Stomach (tissue), 9 donors: ENCODE results near the gene FAT2. TPM values are rescaled to one million over a fixed set of nuclear protein-coding genes. Genes with fewer than 3 reads are reported as not detected.

Source experiments
- DNase-seq, 2 donors: peaks; one replicate each; pipeline versions ENCODE4 v3.0.0 to v3.0.0-alpha.2; 2013 to 2019
- H3K27ac ChIP-seq, 5 donors: fragments of 200-600 bp in 4 of 5; sonication (generic) in 4 of 5; one replicate each; pipeline ENCODE4 v1.5.1; 2013 to 2019; ENCODE audit warnings: mild to moderate bottlenecking in 1 of 5, moderate library complexity in 1 of 5
- H3K27me3 ChIP-seq, 3 donors: fragments of 200-600 bp; sonication (generic); one replicate each; pipeline ENCODE4 v1.5.1; 2017 to 2019; ENCODE audit warnings: mixed run types in 1 of 3
- H3K36me3 ChIP-seq, 4 donors: fragments of 200-600 bp; sonication (generic); 1 replicate in 3 of 4; 2 replicates in 1 of 4; pipeline ENCODE4 v1.5.1; 2016 to 2019
- H3K4me1 ChIP-seq, 4 donors: fragments of 200-600 bp; sonication (generic); one replicate each; pipeline ENCODE4 v1.5.1; 2016 to 2019
- H3K4me3 ChIP-seq, 4 donors: fragments of 200-600 bp; sonication (generic) in 3 of 4; one replicate each; pipeline ENCODE4 v1.5.1; 2016 to 2019; ENCODE audit warnings: mild to moderate bottlenecking in 1 of 4
- H3K9me3 ChIP-seq, 4 donors: fragments of 200-600 bp; sonication (generic); one replicate each; pipeline ENCODE4 v1.5.1; 2016 to 2019
- EP300 ChIP-seq: sonication (generic); formaldehyde crosslinking; IDR thresholded peaks from one replicate; pipeline ENCODE4 v1.6.1; 2017; ENCODE audit warnings: antibody characterized with exemption
- POLR2A ChIP-seq, 4 donors: fragments of 450-650 bp; IDR thresholded peaks; one replicate each; pipeline ENCODE4 v1.6.1; 2016; ENCODE audit warnings: antibody characterized with exemption in 4 of 4, control low read depth in 2 of 4, mild to moderate bottlenecking in 1 of 4, moderate library complexity in 1 of 4
- POLR2AphosphoS5 ChIP-seq, 3 donors: sonication (generic); formaldehyde crosslinking; IDR thresholded peaks; one replicate each; pipeline ENCODE4 v1.6.1; 2016; ENCODE audit warnings: antibody characterized with exemption in 3 of 3
- WGBS, 5 donors: extraction: QIAGEN DNeasy Blood & Tissue Kit in 3 of 5; methylation state at CpG; one replicate each; pipeline versions ENCODE4 v1.1.5 to v1.1.7; 2013 to 2018; 5-methylcytosine and 5-hydroxymethylcytosine counted together
- intact Hi-C: fragments of 100-400 bp; cut with DNase I; formaldehyde crosslinking; loops from one replicate; pipeline ENCODE4 v1.15.1; 2023; ENCODE audit warnings: low total_unique reads
- polyA plus RNA-seq, 3 donors: library from polyadenylated mRNA; stranded (reverse); fragments of 200-250 nt; gene quantifications; one replicate each; pipeline ENCODE4 v1.2.3, GENCODE V29; 2013
- total RNA-seq, 5 donors: library from RNA; depleted of rRNA; stranded (reverse); fragments of >200 nt; gene quantifications; one replicate each; pipeline versions ENCODE4 v1.1.0 to v1.2.3, GENCODE V29; 2014 to 2016
- TF ChIP-seq, protein P1 (sequence below), 7 experiments: fragments of 450-650 bp in 4 of 7; fragments of 200-600 bp in 3 of 7; sonication (generic) in 3 of 7; IDR thresholded peaks; one replicate each; pipeline ENCODE4 v1.5.1; 2016 to 2019; ENCODE audit warnings: antibody characterized with exemption in 7 of 7, control low read depth in 2 of 7, mild to moderate bottlenecking in 1 of 7
- donor health status: healthy with polysubstance abuse.
- donor health status: Bipolar disorder and iron deficiency.
- donor health status: healthy.

Gene FAT2
- total and polyA plus RNA-seq, 8 donors: 0.18 to 16.8 (median 2.5) TPM; not detected in 4

DNA sequence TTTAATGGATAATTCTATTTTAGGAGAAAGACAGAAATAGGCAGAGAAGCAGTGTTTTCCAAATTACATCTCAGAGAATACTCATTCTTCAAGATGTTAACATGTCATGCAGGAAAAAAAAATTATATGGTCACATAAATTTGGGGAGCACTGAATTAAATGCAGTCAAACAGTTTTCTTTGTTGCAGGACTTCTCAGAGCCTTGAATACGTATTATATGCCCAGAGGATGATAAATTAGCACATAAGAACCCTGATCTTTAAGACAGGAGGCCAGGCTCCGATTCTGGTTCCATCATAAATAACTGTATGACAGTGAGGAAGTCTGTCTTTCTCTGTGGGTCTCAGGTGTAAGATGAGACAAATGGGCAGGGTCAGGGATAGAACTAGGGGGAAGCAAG lies 41.4 kb downstream of the FAT2 start:
- no peak overlapping the region for H3K4me3 ChIP-seq
- DNase-seq: no peak
- TF ChIP-seq EP300: no peak
- no peak for TF ChIP-seq POLR2A (IDR thresholded peaks at IDR 0.05)
- TF ChIP-seq, protein P1, sequence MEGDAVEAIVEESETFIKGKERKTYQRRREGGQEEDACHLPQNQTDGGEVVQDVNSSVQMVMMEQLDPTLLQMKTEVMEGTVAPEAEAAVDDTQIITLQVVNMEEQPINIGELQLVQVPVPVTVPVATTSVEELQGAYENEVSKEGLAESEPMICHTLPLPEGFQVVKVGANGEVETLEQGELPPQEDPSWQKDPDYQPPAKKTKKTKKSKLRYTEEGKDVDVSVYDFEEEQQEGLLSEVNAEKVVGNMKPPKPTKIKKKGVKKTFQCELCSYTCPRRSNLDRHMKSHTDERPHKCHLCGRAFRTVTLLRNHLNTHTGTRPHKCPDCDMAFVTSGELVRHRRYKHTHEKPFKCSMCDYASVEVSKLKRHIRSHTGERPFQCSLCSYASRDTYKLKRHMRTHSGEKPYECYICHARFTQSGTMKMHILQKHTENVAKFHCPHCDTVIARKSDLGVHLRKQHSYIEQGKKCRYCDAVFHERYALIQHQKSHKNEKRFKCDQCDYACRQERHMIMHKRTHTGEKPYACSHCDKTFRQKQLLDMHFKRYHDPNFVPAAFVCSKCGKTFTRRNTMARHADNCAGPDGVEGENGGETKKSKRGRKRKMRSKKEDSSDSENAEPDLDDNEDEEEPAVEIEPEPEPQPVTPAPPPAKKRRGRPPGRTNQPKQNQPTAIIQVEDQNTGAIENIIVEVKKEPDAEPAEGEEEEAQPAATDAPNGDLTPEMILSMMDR (IDR thresholded peaks at IDR 0.05): no peak
- no peak for TF ChIP-seq POLR2AphosphoS5 (IDR thresholded peaks at IDR 0.05)
- WGBS, 5 donors: 48 to 82% (median 60%) methylated on average over 2 of the region's 2 CpGs
- H3K4me1 ChIP-seq: no peaks in the 10 kb centered on the region
- no peaks in the 10 kb centered on the region for H3K27me3 ChIP-seq
- intact Hi-C loops: no loop called here
- H3K36me3 ChIP-seq: no peaks in the 10 kb centered on the region
- H3K9me3 ChIP-seq: no peaks in the 10 kb centered on the region
- H3K27ac ChIP-seq: no peak overlapping the region

GRCh38 chr5:151547364-151547763 lies 43.8 kb downstream of the FAT2 start:
- Histone ChIP-seq H3K9me3 (no peaks in the 10 kb centered on the region), H3K4me3 (no peak overlapping the region), H3K27me3 (no peaks in the 10 kb centered on the region), H3K4me1 (no peaks in the 10 kb centered on the region), H3K36me3 (no peaks in the 10 kb centered on the region), H3K27ac (no peak overlapping the region)
- intact Hi-C loops: no loop called here
- TF ChIP-seq POLR2A (IDR thresholded peaks at IDR 0.05) (no peak), EP300 (no peak), POLR2AphosphoS5 (IDR thresholded peaks at IDR 0.05) (no peak)
- TF ChIP-seq, protein P1 (IDR thresholded peaks at IDR 0.05): no peak
- no peak for DNase-seq
- WGBS, 5 donors: 74 to 81% (median 79%) methylated on average over 4 of the region's 4 CpGs

- Histone ChIP-seq H3K9me3 (no peaks in the 10 kb centered on the region), H3K4me3 (no peak overlapping the region), H3K27ac (no peak overlapping the region), H3K4me1 (no peaks in the 10 kb centered on the region), H3K36me3 (no peaks in the 10 kb centered on the region), H3K27me3 (no peaks in the 10 kb centered on the region)
- TF ChIP-seq POLR2AphosphoS5 (IDR thresholded peaks at IDR 0.05) (no peak), POLR2A (IDR thresholded peaks at IDR 0.05) (no peak), EP300 (no peak)
- TF ChIP-seq, protein P1 (IDR thresholded peaks at IDR 0.05): no peak
- intact Hi-C loops: no loop called here
- DNase-seq: no peak
- 81 to 85% (median 83%) methylated on average over 2 of the region's 2 CpGs for WGBS, 5 donors
Observed at GRCh38 chr5:151541571-151541970, 49.6 kb downstream of the FAT2 start.

Other genes with a start within 250 kb of the FAT2 start
- gene SLC36A2, start 243.8 kb downstream of the FAT2 start, total RNA-seq: not detected
- not detected for gene SLC36A2, start 243.8 kb downstream of the FAT2 start, polyA plus RNA-seq
- 10 to 100 TPM in 4 of 5 donors, 1 to 10 TPM in 1; 2.3 to 27.8 (median 11.9) TPM for gene SLC36A1, start 143.7 kb downstream of the FAT2 start, total RNA-seq
- gene SLC36A1, start 143.7 kb downstream of the FAT2 start, polyA plus RNA-seq: 1 to 10 TPM; 1.2 to 1.7 (median 1.5) TPM
- 1,000 to 10,000 TPM in 1 of 5 donors, 100 to 1,000 TPM in 3, 10 to 100 TPM in 1; 36.2 to 1,348 (median 170) TPM for gene SPARC, start 95.6 kb upstream of the FAT2 start, total RNA-seq
- gene SPARC, start 95.6 kb upstream of the FAT2 start, polyA plus RNA-seq: 10 to 100 TPM; 80.9 to 87.7 (median 86.7) TPM
- 10 to 100 TPM in 4 of 5 donors, not detected in 1; 24.6 to 80.6 (median 60.4) TPM for gene ATOX1, start 167.3 kb upstream of the FAT2 start, total RNA-seq
- 100 to 1,000 TPM; 111 to 177 (median 165) TPM for gene ATOX1, start 167.3 kb upstream of the FAT2 start, polyA plus RNA-seq
- gene G3BP1, start 180.6 kb upstream of the FAT2 start, total RNA-seq: 100 to 1,000 TPM in 1 of 5 donors, 10 to 100 TPM in 4; 47.3 to 138 (median 68.7) TPM
- gene G3BP1, start 180.6 kb upstream of the FAT2 start, polyA plus RNA-seq: 10 to 100 TPM; 15.1 to 20.4 (median 18.6) TPM